H1 (cell line): ENCODE measurements around the gene ARMC12.

ENCODE experiments used
- CEBPB ChIP-seq: IDR thresholded peaks from 2 replicates; pipeline ENCODE4 v1.6.1; 2012; ENCODE audit warnings: low read depth, low read length
- CTCF ChIP-seq, 3 experiments: IDR thresholded peaks; 1 replicate in 2 of 3; 2 replicates in 1 of 3; pipeline versions ENCODE4 v1.5.1 to v1.6.1; 2011; ENCODE audit warnings: low read length in 3 of 3, mild to moderate bottlenecking in 3 of 3, inconsistent platforms in 2 of 3, low read depth in 1 of 3, moderate library complexity in 1 of 3; ENCODE audit not compliant: insufficient read depth in 1 of 3; ENCODE audit errors: control extremely low read depth in 1 of 3
- EZH2 ChIP-seq: fragments of 200-600 bp; sonication (generic); IDR thresholded peaks from 2 replicates; pipeline ENCODE4 v1.7.1; 2012; ENCODE audit warnings: low read depth, mild to moderate bottlenecking, moderate library complexity, low read length, inconsistent platforms; ENCODE audit not compliant: severe bottlenecking
- JUN ChIP-seq: IDR thresholded peaks from 2 replicates; pipeline ENCODE4 v1.6.1; 2011; ENCODE audit warnings: low read depth, mild to moderate bottlenecking, improper control_type of control experiment, low read length
- MAX ChIP-seq: IDR thresholded peaks from 2 replicates; pipeline ENCODE4 v1.6.1; 2012; ENCODE audit warnings: inconsistent platforms
- POLR2AphosphoS5 ChIP-seq: IDR thresholded peaks from 2 replicates; pipeline ENCODE4 v1.6.1; 2011; ENCODE audit warnings: low read depth, low read length
- SP2 ChIP-seq: IDR thresholded peaks from 2 replicates; pipeline ENCODE4 v1.6.1; 2012; ENCODE audit warnings: mild to moderate bottlenecking, low read length, inconsistent platforms
- TCF12 ChIP-seq: IDR thresholded peaks from 2 replicates; pipeline ENCODE4 v1.6.1; 2011; ENCODE audit warnings: low read depth, mild to moderate bottlenecking, low read length
- ZNF274 ChIP-seq: IDR thresholded peaks from 2 replicates; pipeline ENCODE4 v1.7.0; 2012; ENCODE audit warnings: low read length, borderline replicate concordance; ENCODE audit errors: extremely low read depth

- TF ChIP-seq CTCF (IDR thresholded peaks at IDR 0.05; ENCODE audit: control extremely low read depth in 1 of 3, insufficient read depth in 1 of 3, low read depth in 1 of 3, low read length in 3 of 3) (no peak), CEBPB (no peak), EZH2 (no peak), MAX (no peak), SP2 (no peak), POLR2AphosphoS5 (no peak), TCF12 (no peak), JUN (no peak), ZNF274 (no peak)
Observed at GRCh38 chr6:35746516-35746915, 9.7 kb downstream of the ARMC12 start.
